GM19468 (cell line): ENCODE results near the gene TLX2.
"Not testable (repeated sequence)": the region's sequence is repeated elsewhere in the genome, so short reads cannot be mapped to it uniquely, and the experiment has no call there.

Source experiments
- ATAC-seq: cut with Tn5 transposase; IDR thresholded peaks from one replicate; pipeline ENCODE4 v1.9.1; 2021; ENCODE audit warnings: mild to moderate bottlenecking, moderate library complexity, moderate number of reproducible peaks; ENCODE audit not compliant: unreplicated experiment; ENCODE audit errors: extremely low read depth

The TLX2 gene

GRCh38 chr2:74514368-74515270 lies at the start of gene TLX2:
TSS of gene TLX2 (plus strand) at chr2:74514450. CDS start at chr2:74514807, 357 bp downstream.
- no peak for ATAC-seq

- ATAC-seq, result not testable (repeated sequence)
Observed at GRCh38 chr2:74470742-74471141, 43.5 kb upstream of the TLX2 start.

- ATAC-seq, result no peak
Observed at GRCh38 chr2:74471332-74472065, 42.8 kb upstream of the TLX2 start.

DNA sequence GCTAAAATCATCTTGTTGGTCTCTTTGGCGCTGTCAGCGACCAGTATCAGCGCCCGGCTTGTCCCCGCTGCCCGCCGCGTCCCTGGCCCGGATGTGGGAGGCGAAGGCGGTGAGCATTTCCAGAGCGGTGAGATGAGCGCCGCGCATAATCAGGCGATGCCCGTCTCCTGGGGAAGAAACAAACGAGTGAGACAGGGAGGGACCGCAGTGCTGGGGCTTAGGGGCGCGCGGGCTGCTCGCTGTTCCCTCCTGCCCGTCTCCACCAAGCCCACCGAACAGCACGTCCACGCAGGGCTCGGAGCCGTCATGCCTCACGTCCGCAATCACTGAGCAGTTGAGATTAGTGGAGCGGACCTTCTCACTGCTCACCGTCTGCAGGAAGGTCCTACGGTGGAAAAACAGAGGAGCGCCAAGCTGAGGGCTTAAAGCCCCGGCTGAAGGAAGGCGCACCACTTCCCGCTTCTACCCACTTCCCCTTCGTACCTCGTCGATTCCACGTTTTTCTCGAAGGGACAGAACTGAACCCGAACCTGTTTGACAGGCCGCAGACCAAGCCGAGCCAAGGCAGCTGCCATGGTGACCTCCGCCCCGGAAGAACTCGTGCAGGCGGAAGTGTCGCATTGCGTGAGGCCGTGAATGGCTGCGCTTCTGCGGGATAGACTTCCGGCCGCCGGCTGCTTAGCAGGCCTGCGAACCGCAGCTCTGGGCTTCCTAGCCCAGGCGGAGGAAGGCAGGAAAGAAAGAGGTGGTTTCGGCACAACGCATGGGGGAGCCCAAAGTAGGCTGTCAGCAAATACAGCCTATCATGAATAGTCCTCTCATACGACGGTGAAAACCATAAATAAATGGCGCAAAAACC lies 41.9 kb upstream of the TLX2 start, which contains the start of gene MRPL53:
Gene MRPL53 (minus strand): TSS at position 595 of the 859 bp plus-strand sequence. CDS start 20 bp downstream, at position 575.
- ATAC-seq, result peak; percentile 82

DNA sequence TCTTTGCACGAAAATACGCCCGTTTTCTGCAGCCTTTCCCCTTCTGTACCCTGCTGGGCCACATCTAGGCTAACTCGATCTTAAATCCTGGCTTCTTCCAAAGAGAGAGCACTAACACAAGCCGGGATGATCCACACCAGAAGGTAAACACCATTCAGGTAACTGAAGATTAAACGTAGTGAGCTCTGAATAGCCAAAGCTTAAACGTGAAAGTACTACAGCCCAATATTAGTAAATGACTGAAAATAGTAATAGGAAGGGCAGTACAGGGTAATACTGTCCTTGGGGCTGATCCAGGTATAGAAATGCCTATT lies 41.3 kb upstream of the TLX2 start:
- no peak for ATAC-seq

DNA sequence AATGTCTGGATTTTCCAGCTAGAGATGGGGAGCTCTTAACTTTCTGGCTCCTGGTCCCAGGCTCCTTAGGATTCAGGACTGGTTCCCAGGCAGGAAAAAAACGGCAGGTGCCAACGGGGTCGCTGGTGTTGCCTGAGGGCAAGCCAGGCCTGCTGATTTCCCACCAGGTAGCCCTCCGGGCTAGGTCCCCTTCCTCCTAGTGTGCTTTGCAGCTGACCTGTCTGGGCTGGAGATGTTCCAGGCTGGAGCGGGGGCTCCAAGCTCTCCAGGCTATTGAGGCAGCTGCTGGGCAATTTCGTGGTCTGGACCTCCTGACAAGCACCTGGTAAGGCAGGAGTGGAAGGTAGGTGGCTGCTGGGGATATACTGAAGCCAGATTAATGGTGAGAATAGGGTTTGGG lies 39.8 kb upstream of the TLX2 start:
- no peak for ATAC-seq

DNA sequence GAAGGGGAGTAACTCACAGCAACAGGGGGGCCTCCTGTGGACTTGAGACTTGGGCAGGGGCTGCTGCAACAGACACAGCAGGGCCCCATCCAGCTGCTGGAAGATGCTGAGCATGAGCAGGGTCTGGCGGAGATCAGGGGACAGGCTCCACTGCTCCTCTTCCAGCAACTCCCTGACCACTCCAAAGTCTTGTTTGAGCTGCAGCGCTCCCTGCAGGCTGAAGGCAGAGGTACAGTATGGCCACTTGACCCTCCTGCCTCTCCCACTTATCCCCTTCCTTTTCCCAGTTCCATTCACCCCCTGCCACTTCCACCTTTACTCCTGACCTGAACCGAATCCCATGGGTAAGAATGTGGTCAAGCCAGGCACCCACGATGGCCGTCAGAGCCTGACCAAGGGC lies 39.4 kb upstream of the TLX2 start:
- ATAC-seq, result no peak

DNA sequence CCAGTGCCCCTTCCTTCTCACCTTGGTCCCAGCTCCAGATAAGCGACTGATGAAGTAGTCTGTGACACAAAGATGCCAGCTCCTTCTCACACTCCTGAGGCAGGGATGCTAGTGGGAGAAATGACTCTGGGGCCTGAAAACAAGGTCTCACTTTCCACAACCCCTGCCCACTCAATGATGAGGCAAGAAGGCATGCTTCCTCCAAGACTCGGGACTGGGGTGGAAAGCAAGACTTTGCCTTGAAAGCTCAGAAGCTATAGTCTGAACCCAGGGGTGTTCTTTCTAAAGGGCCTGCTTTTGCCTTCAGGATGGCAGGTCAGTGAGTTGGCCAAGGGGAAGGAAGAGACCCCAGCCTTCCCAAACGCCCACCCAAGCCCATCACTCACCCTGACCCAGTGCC lies 32.8 kb upstream of the TLX2 start:
- ATAC-seq, result no peak

GRCh38 chr2:74481961-74482800 lies 32.1 kb upstream of the TLX2 start:
- ATAC-seq, result peak; percentile 35

DNA sequence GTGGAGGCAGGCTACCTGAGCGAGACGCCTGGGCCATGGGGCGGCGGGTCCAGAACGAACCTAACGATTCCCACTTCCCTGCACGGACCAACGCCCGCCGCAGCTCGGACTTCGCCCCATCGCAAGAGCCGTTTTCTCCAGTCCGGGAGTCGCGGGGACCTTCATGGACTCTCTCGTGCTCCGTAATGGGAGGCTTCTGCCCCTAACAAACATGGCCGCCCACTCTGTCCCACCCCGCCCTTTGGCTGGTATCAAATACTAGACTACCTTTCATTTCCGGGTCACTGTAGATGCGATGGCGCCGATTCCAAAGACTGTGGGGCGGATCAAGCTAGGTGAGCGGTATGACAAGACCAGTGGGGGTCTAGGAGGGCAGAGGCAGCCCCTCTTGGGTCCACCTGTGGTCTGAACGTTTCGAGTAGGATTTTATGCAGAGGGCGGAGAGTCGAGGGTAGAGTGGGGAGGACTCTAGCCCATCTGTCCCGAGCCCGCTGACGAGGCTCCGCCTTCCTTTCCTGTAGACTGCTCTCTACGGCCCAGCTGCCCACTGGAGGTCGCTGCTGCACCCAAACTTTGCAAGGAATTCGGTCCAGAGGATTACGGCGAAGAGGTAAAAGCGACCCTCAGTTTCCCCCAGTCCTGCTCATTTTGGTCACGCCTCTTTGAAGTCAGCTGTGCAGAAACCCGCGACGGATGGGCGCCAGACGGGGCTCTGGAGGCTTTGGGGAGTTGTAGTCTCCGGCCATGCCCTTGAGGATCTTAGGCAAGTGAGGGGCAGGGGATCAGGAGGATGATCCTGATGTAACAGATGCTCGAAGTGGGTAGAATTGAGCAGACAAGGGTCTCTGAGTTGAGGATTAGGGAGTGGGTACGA lies 31.2 kb upstream of the TLX2 start, which contains the start of the genes CCDC142 and TTC31:
Gene CCDC142 (minus strand): TSS at position 198 of the 874 bp plus-strand sequence. CDS start 161 bp downstream, at position 37.
Gene TTC31 (plus strand): TSS at position 281 of the 874 bp plus-strand sequence. CDS start 15 bp downstream, at position 296.
- peak; percentile 79 for ATAC-seq

DNA sequence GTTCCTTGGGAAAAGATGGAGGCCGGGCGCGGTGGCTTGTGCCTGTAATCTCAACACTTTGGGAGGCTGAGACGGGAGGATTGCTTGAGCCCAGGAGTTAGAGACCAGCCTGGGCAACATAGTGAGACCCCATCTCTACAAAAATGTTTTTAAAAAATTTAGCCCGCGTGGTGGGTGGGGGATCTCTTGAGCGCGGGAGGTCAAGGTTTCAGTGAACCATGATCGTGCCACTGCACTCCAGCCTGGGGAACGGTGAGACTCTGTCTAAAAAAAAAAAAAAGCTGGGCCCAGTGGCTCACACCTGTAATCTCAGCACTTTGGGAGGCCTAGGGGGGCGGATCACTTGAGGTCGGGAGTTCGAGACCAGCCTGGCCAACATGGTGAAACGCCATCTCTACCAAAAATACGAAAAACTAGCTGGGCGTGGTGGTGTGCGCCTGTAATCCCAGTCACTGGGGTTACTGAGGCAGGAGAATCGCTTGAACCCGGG lies 30.5 kb upstream of the TLX2 start:
- not testable (repeated sequence) for ATAC-seq

GRCh38 chr2:74486141-74486540 lies 28.1 kb upstream of the TLX2 start:
- no peak for ATAC-seq

DNA sequence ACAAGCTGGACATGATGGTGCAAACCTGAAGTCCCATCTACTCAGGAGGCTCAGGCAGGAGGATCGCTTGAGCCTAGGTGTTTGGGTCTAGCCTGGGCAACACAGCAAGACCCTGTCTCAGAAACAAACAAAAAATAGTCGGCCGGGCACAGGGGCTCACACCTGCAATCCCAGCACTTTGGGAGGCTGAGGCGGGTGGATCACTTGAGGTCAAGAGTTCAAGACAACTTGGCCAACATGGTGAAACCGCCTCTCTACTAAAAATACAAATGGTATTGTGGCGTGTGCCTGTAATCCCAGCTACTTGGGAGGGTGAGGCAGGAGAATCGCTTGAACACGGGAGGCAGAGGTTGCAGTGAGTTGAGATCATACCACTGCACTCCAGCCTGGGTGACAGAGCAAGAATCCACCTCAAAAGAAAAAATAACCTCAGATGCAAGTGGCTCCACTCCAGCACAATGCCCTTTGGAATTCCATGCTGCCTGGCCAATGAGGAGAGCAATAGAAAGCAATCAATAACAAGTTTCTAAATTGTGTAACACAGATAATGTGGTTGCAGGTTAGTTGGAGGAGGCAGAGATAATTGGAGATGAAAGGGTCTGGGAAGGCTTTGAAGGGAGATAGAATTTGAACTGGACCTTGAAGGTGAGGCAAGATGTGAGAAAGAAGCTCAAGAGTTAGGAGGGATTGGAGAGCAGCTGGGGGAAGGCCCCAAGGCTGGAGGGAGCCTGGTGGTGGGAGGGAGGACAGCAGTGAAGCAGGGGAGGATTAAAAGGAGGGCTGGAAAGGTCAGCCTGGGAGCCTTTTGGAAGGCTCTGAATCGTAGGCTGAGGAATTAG lies 25.4 kb upstream of the TLX2 start:
- ATAC-seq, result no peak

DNA sequence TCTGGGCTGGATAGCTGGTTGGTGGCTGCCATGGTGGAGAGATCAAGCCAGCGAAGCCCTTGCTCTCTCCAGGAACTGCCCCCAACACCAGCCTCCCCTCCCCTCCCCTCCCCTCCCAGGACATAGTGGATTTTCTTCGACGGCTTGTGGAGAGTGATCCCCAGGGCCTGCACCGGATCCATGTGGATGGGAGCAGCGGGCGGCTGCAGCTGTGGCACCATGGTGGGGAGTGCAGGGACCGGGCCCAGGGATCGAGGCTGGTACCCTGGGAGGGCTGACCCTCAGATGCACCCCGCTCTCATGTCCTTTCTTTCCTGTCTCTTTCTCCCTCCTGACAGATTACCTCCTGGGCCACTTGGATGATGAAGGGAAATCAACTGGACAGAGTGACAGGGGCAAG lies 24.3 kb upstream of the TLX2 start:
- ATAC-seq, result no peak

DNA sequence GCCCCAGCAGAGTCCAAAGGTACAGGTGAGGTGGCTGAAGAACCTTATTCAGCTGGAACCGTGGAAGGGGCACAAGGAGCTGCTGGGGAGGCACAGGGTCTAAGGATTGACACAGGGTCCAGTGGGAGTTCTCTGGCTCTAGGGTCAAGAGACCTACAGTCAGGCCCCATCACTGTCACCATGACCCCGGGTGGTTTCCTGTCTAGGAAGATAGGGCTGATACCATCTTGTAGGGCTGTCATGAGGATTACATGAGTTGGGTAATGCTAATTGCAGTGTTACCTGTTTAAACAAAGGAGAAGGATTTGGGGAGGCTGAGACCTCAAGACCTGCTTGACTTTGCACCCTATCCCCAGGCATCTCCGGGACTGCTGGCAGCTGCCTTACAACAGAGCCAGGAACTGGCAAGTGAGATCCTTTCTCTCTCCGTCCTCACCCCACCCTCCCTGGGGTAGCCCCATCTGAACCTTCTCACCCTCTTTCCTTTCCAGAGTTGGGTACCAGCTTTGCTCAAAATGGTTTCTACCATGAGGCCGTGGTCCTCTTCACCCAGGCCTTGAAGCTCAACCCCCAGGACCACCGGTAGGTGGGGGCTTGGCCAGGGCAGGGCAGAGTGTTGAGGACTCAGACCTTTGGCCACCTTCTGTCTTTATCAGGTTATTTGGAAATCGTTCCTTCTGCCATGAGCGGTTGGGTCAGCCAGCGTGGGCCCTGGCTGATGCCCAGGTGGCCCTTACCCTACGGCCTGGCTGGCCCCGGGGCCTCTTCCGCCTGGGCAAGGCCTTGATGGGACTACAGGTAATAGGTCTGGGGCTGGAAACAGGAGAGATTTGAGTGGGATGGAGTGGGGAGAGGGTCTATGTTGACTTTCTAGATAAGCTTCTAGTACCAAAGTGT lies 22.4 kb upstream of the TLX2 start:
- no peak for ATAC-seq

GRCh38 chr2:74493546-74493945 lies 20.7 kb upstream of the TLX2 start:
- ATAC-seq, result no peak
